Trophoblast cell (in vitro differentiated cells and primary cell): Measurements from ENCODE around the gene VSTM4.

Source experiments
- DNase-seq, 2 donors: peaks; one replicate each; pipeline ENCODE4 v3.0.0-alpha.2; 2016
- H2AFZ ChIP-seq: 2 replicates; pipeline ENCODE4 v1.6.1; 2013; ENCODE audit warnings: low read length, moderate library complexity, mild to moderate bottlenecking; ENCODE audit not compliant: insufficient read depth, poor library complexity
- H2AK5ac ChIP-seq: 2 replicates; pipeline ENCODE4 v1.6.1; 2013; ENCODE audit warnings: mild to moderate bottlenecking, low read length
- H2BK120ac ChIP-seq: 2 replicates; pipeline ENCODE4 v1.6.1; 2013; ENCODE audit warnings: low read length, mild to moderate bottlenecking, moderate library complexity; ENCODE audit not compliant: insufficient read depth, poor library complexity
- H2BK12ac ChIP-seq: 2 replicates; pipeline ENCODE4 v1.6.1; 2013; ENCODE audit warnings: mild to moderate bottlenecking, low read length, moderate library complexity
- H2BK5ac ChIP-seq: 2 replicates; pipeline ENCODE4 v1.6.1; 2013; ENCODE audit warnings: low read length, low read depth, moderate library complexity, mild to moderate bottlenecking; ENCODE audit not compliant: poor library complexity
- H3K14ac ChIP-seq: 2 replicates; pipeline ENCODE4 v1.6.1; 2013; ENCODE audit warnings: mild to moderate bottlenecking, low read length
- H3K18ac ChIP-seq: 2 replicates; pipeline ENCODE4 v1.6.1; 2013; ENCODE audit warnings: mild to moderate bottlenecking, low read length
- H3K23ac ChIP-seq: 2 replicates; pipeline ENCODE4 v1.6.1; 2013; ENCODE audit warnings: low read length
- H3K27ac ChIP-seq: 2 replicates; pipeline ENCODE4 v1.5.1; 2013; ENCODE audit warnings: low read depth, mild to moderate bottlenecking, inconsistent platforms, low read length, moderate library complexity
- H3K27me3 ChIP-seq: 2 replicates; pipeline ENCODE4 v1.6.1; 2013; ENCODE audit warnings: inconsistent platforms, mild to moderate bottlenecking, low read length, moderate library complexity; ENCODE audit not compliant: insufficient read depth
- H3K36me3 ChIP-seq, 2 experiments: 1 replicate in 1 of 2; 2 replicates in 1 of 2; pipeline ENCODE4 v1.6.1; 2013; ENCODE audit warnings: low read length in 2 of 2, mild to moderate bottlenecking in 2 of 2, moderate library complexity in 1 of 2; ENCODE audit not compliant: insufficient read depth in 2 of 2, control insufficient read depth in 1 of 2
- H3K4ac ChIP-seq: 2 replicates; pipeline ENCODE4 v1.6.1; 2013; ENCODE audit warnings: low read depth, mild to moderate bottlenecking, low read length, moderate library complexity
- H3K4me1 ChIP-seq, 2 experiments: 1 replicate in 1 of 2; 2 replicates in 1 of 2; pipeline ENCODE4 v1.6.1; 2013; ENCODE audit warnings: low read length in 2 of 2, mild to moderate bottlenecking in 2 of 2, moderate library complexity in 1 of 2; ENCODE audit not compliant: insufficient read depth in 2 of 2, control insufficient read depth in 1 of 2
- H3K4me2 ChIP-seq: 2 replicates; pipeline ENCODE4 v1.6.1; 2013; ENCODE audit warnings: inconsistent platforms, mild to moderate bottlenecking, low read length, moderate library complexity
- H3K4me3 ChIP-seq: 2 replicates; pipeline ENCODE4 v1.5.1; 2013; ENCODE audit warnings: mild to moderate bottlenecking, low read depth, low read length, inconsistent platforms
- H3K79me1 ChIP-seq: one replicate; pipeline ENCODE4 v1.6.1; 2013; ENCODE audit warnings: low read length
- H3K79me2 ChIP-seq: 2 replicates; pipeline ENCODE4 v1.6.1; 2013; ENCODE audit warnings: low read length, mild to moderate bottlenecking; ENCODE audit not compliant: control insufficient read depth, insufficient read depth, poor library complexity
- H3K9ac ChIP-seq: 2 replicates; pipeline ENCODE4 v1.6.1; 2013; ENCODE audit warnings: mild to moderate bottlenecking, low read length
- H3K9me3 ChIP-seq: 2 replicates; pipeline ENCODE4 v1.6.1; 2013; ENCODE audit warnings: low read depth, mild to moderate bottlenecking, control low read depth, inconsistent platforms, low read length; ENCODE audit not compliant: insufficient read depth
- H4K12ac ChIP-seq: 2 replicates; pipeline ENCODE4 v1.6.1; 2013; ENCODE audit warnings: low read depth, mild to moderate bottlenecking, low read length, moderate library complexity
- H4K8ac ChIP-seq: 2 replicates; pipeline ENCODE4 v1.6.1; 2013; ENCODE audit warnings: low read depth, mild to moderate bottlenecking, low read length, moderate library complexity
- H4K91ac ChIP-seq: one replicate; pipeline ENCODE4 v1.6.1; 2013; ENCODE audit warnings: low read depth, mild to moderate bottlenecking, low read length, moderate library complexity
- WGBS: extraction: QIAGEN DNeasy Blood & Tissue Kit; methylation state at CpG from one replicate; pipeline ENCODE4 v1.1.7; 2013; ENCODE audit warnings: missing lambda C conversion rate; ENCODE audit not compliant: insufficient read length, insufficient coverage; ENCODE audit errors: extremely low coverage; 5-methylcytosine and 5-hydroxymethylcytosine counted together

Gene VSTM4

DNA sequence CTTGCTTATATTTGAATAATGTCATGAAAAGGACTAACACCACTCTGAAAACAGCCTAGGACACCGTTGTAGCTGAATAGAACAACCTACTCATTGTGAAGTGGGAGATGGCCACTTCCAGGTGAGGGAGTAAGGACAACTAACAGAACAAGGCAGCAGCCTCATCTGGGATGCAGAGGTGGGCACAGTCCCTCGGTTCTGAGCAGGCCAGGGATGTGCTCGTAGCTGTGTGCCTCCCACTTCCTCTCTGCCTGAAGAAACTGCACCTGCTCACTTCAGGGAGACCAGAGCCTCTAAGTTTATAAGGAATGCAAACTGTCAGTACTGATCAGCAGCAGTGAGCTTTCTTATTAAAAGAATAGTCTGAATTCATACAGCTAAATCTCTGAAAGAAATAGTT lies 2.5 kb downstream of the VSTM4 start:
- H3K4me2 ChIP-seq = no peak overlapping the region
- H4K8ac ChIP-seq = no peak overlapping the region
- H3K79me1 ChIP-seq = no peaks in the 10 kb centered on the region
- H3K9me3 ChIP-seq = peaks cover 2% of the 10 kb centered on the region
- H4K12ac ChIP-seq = no peak overlapping the region
- no CpG with 5 or more reads among the region's 3 CpGs for WGBS
- H3K4me3 ChIP-seq = no peak overlapping the region
- no peak overlapping the region for H3K18ac ChIP-seq
- H3K14ac ChIP-seq = no peak overlapping the region
- H2BK5ac ChIP-seq = no peak overlapping the region
- H3K27ac ChIP-seq = no peak overlapping the region
- H3K9ac ChIP-seq = no peak overlapping the region
- no peaks in the 10 kb centered on the region for H3K79me2 ChIP-seq
- H2AFZ ChIP-seq = no peak overlapping the region
- no peak for DNase-seq
- no peak overlapping the region for H3K4ac ChIP-seq
- H2BK12ac ChIP-seq = no peak overlapping the region
- H3K23ac ChIP-seq = no peak overlapping the region
- H2BK120ac ChIP-seq = no peak overlapping the region
- H4K91ac ChIP-seq = no peak overlapping the region
- no peaks in the 10 kb centered on the region for H3K36me3 ChIP-seq
- H3K27me3 ChIP-seq = peaks cover 6% of the 10 kb centered on the region
- no peak overlapping the region for H2AK5ac ChIP-seq
- peaks cover 2 to 4% of the 10 kb centered on the region in 2 experiments for H3K4me1 ChIP-seq

DNA sequence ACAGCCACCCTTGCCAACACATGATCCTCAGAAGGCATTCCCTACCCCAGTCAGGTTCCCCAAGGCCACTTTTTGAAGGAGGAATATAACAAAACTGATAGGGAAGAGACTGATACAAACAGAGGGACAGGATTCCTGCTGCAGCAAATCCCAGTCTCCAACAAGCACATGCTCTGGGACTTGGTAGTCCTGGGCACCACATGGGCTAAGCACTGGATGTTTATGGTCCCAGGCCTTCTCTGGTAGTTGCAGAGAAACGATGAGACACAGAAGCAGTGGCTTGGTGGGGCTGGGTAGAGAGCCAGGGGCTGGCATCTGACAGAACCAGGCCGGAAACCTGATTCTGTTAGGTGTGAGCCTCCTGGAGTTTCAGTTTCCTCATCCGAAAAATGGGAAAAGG lies 3.2 kb downstream of the VSTM4 start:
- Histone ChIP-seq H3K23ac (no peak overlapping the region), H3K9ac (no peak overlapping the region), H3K4me3 (no peak overlapping the region), H3K4me1 (peaks cover 2 to 4% of the 10 kb centered on the region in 2 experiments), H3K36me3 (no peaks in the 10 kb centered on the region), H3K14ac (no peak overlapping the region), H2AFZ (no peak overlapping the region), H2BK5ac (no peak overlapping the region), H3K4me2 (no peak overlapping the region), H4K8ac (no peak overlapping the region), H3K27me3 (peaks cover 6% of the 10 kb centered on the region), H2BK12ac (no peak overlapping the region), H2AK5ac (no peak overlapping the region), H4K12ac (no peak overlapping the region), H3K79me1 (no peaks in the 10 kb centered on the region), H3K18ac (no peak overlapping the region), H3K27ac (no peak overlapping the region), H3K4ac (no peak overlapping the region), H4K91ac (no peak overlapping the region), H3K79me2 (no peaks in the 10 kb centered on the region), H2BK120ac (no peak overlapping the region), H3K9me3 (peaks cover 2% of the 10 kb centered on the region)
- no CpG with 5 or more reads among the region's 3 CpGs for WGBS
- no peak for DNase-seq

DNA sequence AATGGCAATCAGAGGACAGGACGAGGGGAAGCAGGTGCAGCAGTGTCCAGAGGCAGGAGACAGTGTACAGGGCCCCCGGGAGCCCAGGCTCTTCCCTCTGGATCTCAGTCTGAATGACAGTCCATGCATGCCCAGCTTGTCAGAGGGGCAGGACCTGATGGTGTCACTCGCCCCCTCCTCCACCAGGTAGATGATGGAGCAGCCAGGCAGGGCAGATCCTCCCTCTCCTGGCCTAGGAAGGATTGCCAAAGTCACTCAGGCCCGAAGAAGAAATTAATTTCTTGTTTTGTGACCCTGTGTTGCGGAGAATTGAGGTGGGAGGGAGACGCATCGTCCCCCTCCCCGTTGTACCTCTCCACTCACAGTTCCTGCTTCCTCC lies 4.0 kb downstream of the VSTM4 start:
- no peak overlapping the region for H4K8ac ChIP-seq
- H3K27ac ChIP-seq = no peak overlapping the region
- H4K91ac ChIP-seq = no peak overlapping the region
- H3K18ac ChIP-seq = no peak overlapping the region
- H2BK12ac ChIP-seq = no peak overlapping the region
- H3K4me2 ChIP-seq = no peak overlapping the region
- H2BK5ac ChIP-seq = no peak overlapping the region
- H3K14ac ChIP-seq = no peak overlapping the region
- no peaks in the 10 kb centered on the region for H3K79me1 ChIP-seq
- H3K4ac ChIP-seq = no peak overlapping the region
- no peak overlapping the region for H3K9ac ChIP-seq
- H3K79me2 ChIP-seq = no peaks in the 10 kb centered on the region
- H3K9me3 ChIP-seq = peaks cover 2% of the 10 kb centered on the region
- no peak overlapping the region for H3K23ac ChIP-seq
- H2BK120ac ChIP-seq = no peak overlapping the region
- WGBS = no CpG with 5 or more reads among the region's 8 CpGs
- peaks cover 6% of the 10 kb centered on the region for H3K27me3 ChIP-seq
- H2AFZ ChIP-seq = no peak overlapping the region
- peaks cover 2 to 4% of the 10 kb centered on the region in 2 experiments for H3K4me1 ChIP-seq
- H4K12ac ChIP-seq = no peak overlapping the region
- DNase-seq = no peak
- H3K36me3 ChIP-seq = no peaks in the 10 kb centered on the region
- no peak overlapping the region for H2AK5ac ChIP-seq
- H3K4me3 ChIP-seq = no peak overlapping the region

DNA sequence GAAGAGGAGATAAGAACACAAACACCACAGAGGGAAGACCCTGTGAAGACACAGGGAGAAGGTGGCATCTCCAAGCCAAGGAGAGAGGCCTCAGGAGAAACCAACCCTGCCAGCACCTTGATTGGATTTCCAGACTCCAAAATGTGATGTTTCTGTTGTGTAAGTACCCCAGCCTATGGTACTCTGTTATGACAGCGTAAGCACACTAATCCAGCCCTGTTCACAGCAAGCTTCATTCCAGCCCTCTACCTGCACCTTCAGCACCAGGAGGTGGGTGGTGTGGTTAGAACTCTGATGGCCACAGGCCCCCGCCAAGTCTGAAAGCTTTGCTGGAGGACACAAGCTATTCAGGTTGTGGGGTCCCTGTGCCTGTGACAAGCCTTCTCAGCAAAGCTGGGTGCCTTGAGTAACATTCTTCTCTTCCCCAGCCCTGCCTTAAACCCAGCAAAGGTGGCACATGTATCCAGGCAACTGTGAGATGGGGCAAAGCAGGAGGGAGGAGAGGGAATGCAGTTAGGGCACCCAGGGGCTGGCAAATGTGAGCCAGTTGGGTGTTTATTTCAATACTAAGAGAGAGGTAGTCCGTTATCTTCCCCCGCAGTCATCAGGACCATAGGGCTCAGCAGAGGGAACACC lies 4.5 kb downstream of the VSTM4 start:
- no peak for DNase-seq

More for the DNA sequence above, 4.5 kb downstream of the VSTM4 start:
- no peak overlapping the region for H4K12ac ChIP-seq
- H3K27ac ChIP-seq = no peak overlapping the region
- no peak overlapping the region for H3K18ac ChIP-seq
- H2AFZ ChIP-seq = no peak overlapping the region
- H4K91ac ChIP-seq = no peak overlapping the region
- no peak overlapping the region for H2BK120ac ChIP-seq
- no peak overlapping the region for H3K14ac ChIP-seq
- no CpG with 5 or more reads among the region's 4 CpGs for WGBS
- H3K9me3 ChIP-seq = peaks cover 2% of the 10 kb centered on the region
- no peak overlapping the region for H2AK5ac ChIP-seq
- no peak overlapping the region for H3K4me3 ChIP-seq
- H4K8ac ChIP-seq = no peak overlapping the region
- no peak overlapping the region for H2BK5ac ChIP-seq
- no peak overlapping the region for H2BK12ac ChIP-seq
- H3K9ac ChIP-seq = no peak overlapping the region
- H3K36me3 ChIP-seq = no peaks in the 10 kb centered on the region
- no peaks in the 10 kb centered on the region for H3K79me2 ChIP-seq
- H3K23ac ChIP-seq = no peak overlapping the region
- H3K4me1 ChIP-seq = peaks cover 2 to 4% of the 10 kb centered on the region in 2 experiments
- H3K79me1 ChIP-seq = no peaks in the 10 kb centered on the region
- H3K27me3 ChIP-seq = peaks cover 6% of the 10 kb centered on the region
- H3K4me2 ChIP-seq = no peak overlapping the region
- H3K4ac ChIP-seq = no peak overlapping the region
